GM18873 (cell line): ENCODE measurements around the gene TNC.

Experiments
- ATAC-seq: cut with Tn5 transposase; IDR thresholded peaks from one replicate; pipeline ENCODE4 v1.9.1; 2021; ENCODE audit warnings: mild to moderate bottlenecking, moderate library complexity, moderate number of reproducible peaks; ENCODE audit not compliant: unreplicated experiment, low FRiP score

The TNC gene

GRCh38 chr9:115015018-115015635 lies 102.8 kb downstream of the TNC start:
- no peak for ATAC-seq

- ATAC-seq: no peak
Observed at GRCh38 chr9:115014438-115014837, 103.5 kb downstream of the TNC start.

DNA sequence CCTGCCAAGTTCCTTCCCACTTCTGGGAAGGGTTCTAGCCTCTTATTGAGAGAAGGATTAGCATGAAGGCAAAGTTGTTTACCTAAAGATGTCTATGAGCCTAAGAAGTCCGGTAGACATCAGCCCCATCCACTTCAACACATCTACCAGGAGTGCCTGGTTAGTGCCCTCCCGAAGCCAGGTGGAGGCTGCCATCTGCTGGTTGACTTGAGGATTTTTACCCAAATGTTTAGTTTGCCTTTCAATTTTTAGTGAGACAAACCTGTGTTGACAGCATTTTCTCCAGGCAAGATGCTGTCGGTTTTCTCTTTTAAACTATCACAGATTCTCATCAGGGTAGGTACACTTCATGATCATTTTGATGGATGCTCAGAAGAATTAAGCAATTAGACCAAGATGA lies 104.0 kb downstream of the TNC start:
- peak; percentile 52 for ATAC-seq

DNA sequence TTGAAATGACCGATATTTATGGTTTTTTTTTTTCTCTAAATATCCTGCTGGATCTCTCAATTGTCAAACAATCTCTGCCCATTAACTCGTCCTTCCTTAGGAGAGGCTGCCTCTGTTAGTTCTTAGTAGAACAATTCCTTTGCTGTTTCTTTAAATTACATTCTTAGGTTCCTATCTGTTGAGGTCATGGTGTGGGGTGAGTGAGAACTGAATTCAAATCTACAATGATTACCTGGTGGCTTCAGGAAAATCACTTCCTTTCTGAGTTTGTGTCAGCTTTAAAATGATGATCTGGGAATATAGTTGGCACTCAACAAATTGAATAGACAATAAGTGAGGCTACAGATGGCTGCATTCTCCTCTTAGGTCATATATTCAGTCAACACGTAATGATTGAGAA lies 105.5 kb downstream of the TNC start:
- no peak for ATAC-seq

GRCh38 chr9:115010874-115011273 lies 107.1 kb downstream of the TNC start:
- ATAC-seq: no peak

DNA sequence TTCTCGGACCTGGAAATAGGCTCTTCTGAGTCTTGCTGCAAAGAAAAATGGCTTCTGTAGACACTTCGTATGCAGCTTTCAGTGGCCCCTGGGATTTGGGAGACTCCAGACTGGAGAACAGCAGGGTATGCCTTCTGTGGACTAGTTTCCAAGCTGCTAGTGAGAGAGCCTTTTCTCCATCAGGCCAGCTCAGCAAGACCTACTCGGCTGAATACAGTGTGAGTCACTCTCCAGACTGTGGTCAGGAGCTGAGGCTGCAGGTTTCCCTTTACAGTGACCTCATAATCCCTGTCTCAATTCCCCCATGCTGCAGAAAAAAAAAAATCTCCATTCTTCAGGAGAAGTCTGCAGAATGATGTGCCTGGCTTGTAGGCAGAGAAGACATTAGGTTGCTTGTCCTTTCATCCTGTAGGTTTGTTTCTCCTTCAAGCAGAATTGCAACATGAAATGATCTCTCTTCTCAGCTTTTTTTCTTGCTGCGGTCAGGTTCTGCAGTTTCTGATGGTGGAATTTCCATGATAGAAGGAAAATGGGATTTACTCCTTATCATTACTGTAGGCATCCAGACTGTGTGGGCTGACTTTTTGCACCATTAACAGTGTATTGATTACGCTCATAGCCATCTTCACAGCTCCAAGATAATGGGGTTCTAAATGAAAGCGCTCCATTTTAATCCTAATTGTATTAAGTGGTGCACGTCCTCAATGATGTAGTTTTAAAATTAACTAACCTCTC lies 109.3 kb downstream of the TNC start:
- ATAC-seq: no peak

- no peak for ATAC-seq
Observed at GRCh38 chr9:115006660-115007059, 111.3 kb downstream of the TNC start.

- no peak for ATAC-seq
Observed at GRCh38 chr9:115005322-115005721, 112.6 kb downstream of the TNC start.

DNA sequence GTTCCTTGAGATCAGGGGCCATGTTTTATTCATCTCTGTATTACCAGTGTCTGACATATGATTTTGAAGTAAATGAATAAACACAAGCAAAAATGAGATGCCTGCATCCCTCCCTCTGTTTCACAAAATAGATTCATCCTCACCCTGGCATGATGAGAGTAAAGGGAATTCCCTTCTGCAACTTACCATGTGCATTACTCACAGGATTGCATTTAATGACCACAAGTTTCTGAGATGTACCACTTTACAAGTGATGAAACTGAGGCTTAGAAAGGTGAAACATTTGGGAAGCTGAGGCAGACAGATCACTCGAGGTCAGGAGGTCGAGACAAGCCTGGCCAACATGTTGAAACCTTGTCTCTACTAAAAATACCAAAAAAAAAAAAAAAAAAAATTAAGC lies 113.4 kb downstream of the TNC start:
- ATAC-seq: no peak

GRCh38 chr9:115002371-115003120 lies 115.4 kb downstream of the TNC start:
- ATAC-seq: no peak

- no peak for ATAC-seq
Observed at GRCh38 chr9:115000217-115000639, 117.7 kb downstream of the TNC start.

DNA sequence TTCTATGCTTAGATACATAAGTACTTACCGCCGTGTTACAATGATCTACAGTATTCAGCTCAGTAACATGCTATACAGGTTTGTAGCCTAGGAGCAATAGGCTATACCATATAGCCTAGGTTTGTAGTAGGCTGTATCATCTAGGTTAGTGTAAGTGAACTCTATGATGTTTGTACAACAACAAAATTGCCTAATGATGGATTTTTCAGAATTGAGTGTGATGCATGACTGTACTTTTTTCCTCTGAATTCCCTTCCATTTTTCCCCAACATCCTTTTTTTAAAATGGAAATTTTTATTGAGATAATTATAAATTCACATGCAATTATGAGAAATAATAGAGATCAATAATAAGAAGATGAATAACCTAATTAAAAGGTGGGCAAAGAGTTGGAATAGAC lies 119.6 kb downstream of the TNC start:
- ATAC-seq: no peak

DNA sequence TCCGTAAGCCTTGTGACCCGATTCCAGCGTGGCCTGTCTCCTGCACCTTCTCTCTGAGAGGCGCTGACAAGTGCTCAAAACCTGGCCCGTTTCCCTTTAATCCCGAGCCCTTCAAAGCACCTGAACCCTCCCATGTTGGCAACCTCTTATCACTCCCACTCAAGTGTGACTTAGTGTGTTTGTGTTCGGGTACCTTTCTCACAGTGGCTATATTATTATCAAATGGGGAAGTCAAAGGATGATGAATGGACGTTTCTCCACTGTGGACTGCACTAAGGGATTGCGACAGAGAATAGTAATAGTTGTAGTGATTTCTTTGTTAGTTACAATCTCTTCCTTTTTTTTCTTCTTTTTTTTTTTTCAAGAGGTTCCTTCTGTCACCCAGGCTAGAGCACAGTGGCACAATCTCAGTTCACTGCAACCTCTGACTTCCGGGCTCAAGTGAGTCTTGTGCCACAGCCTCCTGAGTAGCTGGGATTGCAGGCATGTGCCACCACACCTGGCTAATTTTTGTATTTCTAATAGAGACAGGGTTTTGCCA lies 122.2 kb downstream of the TNC start:
- no peak for ATAC-seq

DNA sequence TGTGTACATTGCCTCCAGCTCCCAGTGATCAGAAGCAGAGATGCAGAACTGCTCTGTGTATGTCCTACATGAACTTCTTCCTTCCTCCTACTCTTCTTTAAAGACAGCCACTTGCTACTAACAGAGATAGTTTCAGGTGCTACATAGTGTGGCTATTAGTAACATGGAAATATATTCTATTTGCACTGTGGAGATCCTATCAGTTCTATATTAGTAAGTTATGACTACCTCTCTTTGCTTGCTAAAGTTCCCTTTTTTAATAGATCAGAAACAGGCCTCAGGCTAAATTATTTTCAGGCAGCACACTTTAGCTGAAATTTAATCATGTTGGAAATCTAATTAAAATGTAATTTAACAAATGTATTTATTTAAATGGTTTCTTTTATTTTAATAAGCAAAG lies 123.2 kb downstream of the TNC start:
- ATAC-seq: no peak

- no peak for ATAC-seq
Observed at GRCh38 chr9:114991861-114992260, 126.1 kb downstream of the TNC start.

DNA sequence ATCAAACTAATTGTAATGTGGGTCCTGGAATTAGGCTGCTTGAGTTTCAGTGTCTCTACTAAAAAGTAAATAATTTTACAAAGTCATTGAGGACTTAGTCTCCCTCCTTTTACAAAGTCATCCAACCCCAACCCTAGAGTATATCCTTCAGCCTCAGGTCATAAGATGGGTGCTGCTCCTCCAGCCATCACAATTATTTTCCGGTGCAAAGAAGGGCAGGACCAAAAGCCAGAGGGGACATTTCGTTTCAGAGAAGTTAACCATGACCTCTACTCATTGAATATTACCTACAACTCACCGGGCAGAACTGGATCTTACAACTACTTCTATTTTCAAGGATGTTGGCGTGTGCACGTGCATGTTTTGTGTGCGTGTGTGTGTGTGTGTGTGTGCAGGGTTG lies 127.1 kb downstream of the TNC start:
- no peak for ATAC-seq

GRCh38 chr9:114989600-114990410 lies 128.2 kb downstream of the TNC start:
- no peak for ATAC-seq

- ATAC-seq: no peak
Observed at GRCh38 chr9:114988962-114989599, 128.9 kb downstream of the TNC start.

DNA sequence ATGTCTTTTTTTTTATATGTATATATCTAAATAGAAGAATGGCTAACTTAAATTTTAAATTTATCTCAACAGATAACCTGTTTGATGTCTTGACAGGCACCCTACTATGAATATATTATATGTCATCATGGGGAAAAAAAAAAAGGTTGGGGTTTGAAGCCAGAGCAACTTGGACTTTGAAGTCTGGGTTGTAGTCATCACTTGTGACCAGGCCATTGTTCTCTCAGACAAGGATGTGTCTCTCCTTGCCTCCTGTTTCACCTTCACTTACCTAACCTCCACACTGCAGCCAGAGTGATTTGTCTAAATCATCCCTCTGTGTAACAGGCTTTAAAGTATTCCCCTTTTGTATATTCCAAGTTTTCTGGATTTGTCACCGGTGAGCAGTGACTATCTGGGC lies 130.8 kb downstream of the TNC start:
- no peak for ATAC-seq

DNA sequence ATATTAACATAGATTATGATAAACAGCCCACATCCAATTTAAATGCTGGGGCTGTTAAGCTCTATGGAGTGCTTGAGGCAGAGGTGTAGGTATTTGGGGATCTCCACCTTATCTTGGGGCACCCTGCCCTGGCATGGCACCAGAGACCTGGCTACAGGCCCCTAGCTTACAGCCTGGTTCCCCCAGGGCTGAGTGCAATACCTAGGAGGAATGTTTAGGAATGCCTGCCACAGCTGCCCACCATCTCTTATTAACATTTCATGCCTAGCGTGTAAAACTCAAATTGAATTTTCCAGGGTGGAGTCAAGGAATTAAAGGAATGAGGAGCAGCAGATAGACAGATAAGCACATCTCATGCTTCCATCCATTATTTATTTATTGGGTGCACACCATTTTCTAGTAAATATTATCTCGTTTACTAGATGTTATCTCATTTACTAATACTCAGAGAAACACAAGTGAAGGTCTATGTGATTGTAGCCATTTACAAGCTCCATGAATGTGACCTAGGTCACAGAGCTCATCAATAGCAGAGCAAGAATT lies 131.9 kb downstream of the TNC start:
- ATAC-seq: no peak
